ENCODE results near the gene TRAM2. TPM values are rescaled to one million over a fixed set of nuclear protein-coding genes. Genes with fewer than 3 reads are reported as not detected.

The TRAM2 gene, protein sequence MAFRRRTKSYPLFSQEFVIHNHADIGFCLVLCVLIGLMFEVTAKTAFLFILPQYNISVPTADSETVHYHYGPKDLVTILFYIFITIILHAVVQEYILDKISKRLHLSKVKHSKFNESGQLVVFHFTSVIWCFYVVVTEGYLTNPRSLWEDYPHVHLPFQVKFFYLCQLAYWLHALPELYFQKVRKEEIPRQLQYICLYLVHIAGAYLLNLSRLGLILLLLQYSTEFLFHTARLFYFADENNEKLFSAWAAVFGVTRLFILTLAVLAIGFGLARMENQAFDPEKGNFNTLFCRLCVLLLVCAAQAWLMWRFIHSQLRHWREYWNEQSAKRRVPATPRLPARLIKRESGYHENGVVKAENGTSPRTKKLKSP
- 4.7 TPM in 2 replicates for total RNA-seq

DNA sequence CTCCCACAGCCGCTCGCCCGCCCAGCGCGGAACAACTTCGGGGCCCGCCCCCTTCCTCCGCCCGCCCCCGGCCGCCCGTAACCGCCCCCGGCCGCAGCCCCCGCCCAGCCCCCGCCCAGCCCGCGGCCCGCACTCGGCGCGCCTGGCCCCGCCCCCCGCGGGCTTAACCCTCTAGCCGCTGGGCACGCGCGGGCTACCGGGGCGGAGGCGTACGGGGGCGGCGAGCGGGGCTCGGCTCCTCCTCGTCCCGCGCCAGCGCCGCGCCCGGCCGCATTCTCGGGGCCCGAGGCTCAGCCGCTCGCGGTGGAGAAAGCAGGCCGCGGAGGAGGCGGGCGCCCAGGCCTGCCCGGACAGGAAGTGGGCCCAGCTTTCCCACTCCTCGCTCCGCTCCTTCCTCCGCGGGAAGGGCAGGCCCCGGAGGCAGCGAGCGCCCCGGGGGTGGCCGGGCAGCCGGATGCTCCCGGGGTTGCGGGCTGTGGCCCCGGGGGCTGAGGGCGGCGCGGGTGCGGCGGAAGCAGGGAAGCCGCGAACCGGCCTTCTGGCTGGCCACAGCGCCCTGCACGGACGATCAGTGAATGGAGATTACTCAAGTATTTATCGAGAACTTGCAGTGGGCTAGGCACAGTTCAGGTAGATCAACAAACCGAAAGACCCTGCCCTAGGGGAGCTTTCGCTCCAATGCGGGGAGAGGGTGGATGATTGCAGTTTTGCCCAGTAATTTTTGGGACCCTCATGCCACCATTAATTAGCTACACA is at the start of gene TRAM2:
TSS of gene TRAM2 (minus strand) at position 39 of the 756 bp plus-strand sequence. CDS start 145 bp downstream, outside the sequence.
- no peaks in the 10 kb centered on the region for H3K9me3 Mint-ChIP-seq
- peak within 1 kb of the TSS; percentile 77 for H3K27ac Mint-ChIP-seq
- DNase-seq (ENCODE audit: low spot score) = peak; percentile 70
- H3K36me3 Mint-ChIP-seq (ENCODE audit: low read depth) = peaks cover 4% of the 10 kb centered on the region
- peaks cover 2% of the 10 kb centered on the region for H3K27me3 Mint-ChIP-seq (ENCODE audit: low read depth)
- peak within 1 kb of the TSS; percentile 85 for H3K4me3 Mint-ChIP-seq (ENCODE audit: low read depth)
- H3K4me1 Mint-ChIP-seq (ENCODE audit: low read depth) = peaks cover 37% of the 10 kb centered on the region
- intact Hi-C loops (cut with micrococcal nuclease) = loop anchor here (2.0 to 10.0 kb wide), 5 partner anchors 58 to 412 kb away; partner anchors contain the start of gene MCM3

- no peak overlapping the region for H3K27ac Mint-ChIP-seq
- H3K27me3 Mint-ChIP-seq (ENCODE audit: low read depth) = peaks cover 18% of the 10 kb centered on the region
- no peak overlapping the region for H3K4me3 Mint-ChIP-seq (ENCODE audit: low read depth)
- H3K36me3 Mint-ChIP-seq (ENCODE audit: low read depth) = no peaks in the 10 kb centered on the region
- DNase-seq (ENCODE audit: low spot score) = no peak
- H3K4me1 Mint-ChIP-seq (ENCODE audit: low read depth) = no peaks in the 10 kb centered on the region
- intact Hi-C loops (cut with micrococcal nuclease) = no loop called here
- no peaks in the 10 kb centered on the region for H3K9me3 Mint-ChIP-seq
Measured at GRCh38 chr6:52622810-52623209, 46.0 kb upstream of the TRAM2 start.

- DNase-seq (ENCODE audit: low spot score) = no peak
- H3K36me3 Mint-ChIP-seq (ENCODE audit: low read depth) = no peaks in the 10 kb centered on the region
- no peaks in the 10 kb centered on the region for H3K4me1 Mint-ChIP-seq (ENCODE audit: low read depth)
- H3K27ac Mint-ChIP-seq = no peak overlapping the region
- no peak overlapping the region for H3K4me3 Mint-ChIP-seq (ENCODE audit: low read depth)
- H3K9me3 Mint-ChIP-seq = no peaks in the 10 kb centered on the region
- peaks cover 21% of the 10 kb centered on the region for H3K27me3 Mint-ChIP-seq (ENCODE audit: low read depth)
- intact Hi-C loops (cut with micrococcal nuclease) = no loop called here
Measured at GRCh38 chr6:52621631-52622030, 44.8 kb upstream of the TRAM2 start.

- intact Hi-C loops (cut with micrococcal nuclease) = no loop called here
- Mint-ChIP-seq H3K4me1 (ENCODE audit: low read depth) (no peaks in the 10 kb centered on the region), H3K4me3 (ENCODE audit: low read depth) (no peak overlapping the region), H3K9me3 (no peaks in the 10 kb centered on the region), H3K27me3 (ENCODE audit: low read depth) (peaks cover 17% of the 10 kb centered on the region), H3K27ac (no peak overlapping the region), H3K36me3 (ENCODE audit: low read depth) (no peaks in the 10 kb centered on the region)
- DNase-seq (ENCODE audit: low spot score) = no peak
Measured at GRCh38 chr6:52620906-52621190, 44.0 kb upstream of the TRAM2 start.

GRCh38 chr6:52620055-52620905 is 43.4 kb upstream of the TRAM2 start:
- intact Hi-C loops (cut with micrococcal nuclease) = no loop called here
- no peaks in the 10 kb centered on the region for H3K4me1 Mint-ChIP-seq (ENCODE audit: low read depth)
- no peak for DNase-seq (ENCODE audit: low spot score)
- H3K9me3 Mint-ChIP-seq = no peaks in the 10 kb centered on the region
- H3K27me3 Mint-ChIP-seq (ENCODE audit: low read depth) = peaks cover 16% of the 10 kb centered on the region
- H3K36me3 Mint-ChIP-seq (ENCODE audit: low read depth) = no peaks in the 10 kb centered on the region
- H3K27ac Mint-ChIP-seq = no peak overlapping the region
- no peak overlapping the region for H3K4me3 Mint-ChIP-seq (ENCODE audit: low read depth)

- Mint-ChIP-seq H3K4me1 (ENCODE audit: low read depth) (no peaks in the 10 kb centered on the region), H3K4me3 (ENCODE audit: low read depth) (no peak overlapping the region), H3K36me3 (ENCODE audit: low read depth) (no peaks in the 10 kb centered on the region), H3K9me3 (no peaks in the 10 kb centered on the region), H3K27me3 (ENCODE audit: low read depth) (peaks cover 10% of the 10 kb centered on the region), H3K27ac (no peak overlapping the region)
- no peak for DNase-seq (ENCODE audit: low spot score)
- intact Hi-C loops (cut with micrococcal nuclease) = no loop called here
Measured at GRCh38 chr6:52617087-52617486, 40.2 kb upstream of the TRAM2 start.

- H3K4me1 Mint-ChIP-seq (ENCODE audit: low read depth) = no peaks in the 10 kb centered on the region
- no peaks in the 10 kb centered on the region for H3K36me3 Mint-ChIP-seq (ENCODE audit: low read depth)
- no peak overlapping the region for H3K4me3 Mint-ChIP-seq (ENCODE audit: low read depth)
- H3K27me3 Mint-ChIP-seq (ENCODE audit: low read depth) = peaks cover 10% of the 10 kb centered on the region
- no peak for DNase-seq (ENCODE audit: low spot score)
- H3K27ac Mint-ChIP-seq = no peak overlapping the region
- no peaks in the 10 kb centered on the region for H3K9me3 Mint-ChIP-seq
- intact Hi-C loops (cut with micrococcal nuclease) = no loop called here
Measured at GRCh38 chr6:52616059-52616690, 39.3 kb upstream of the TRAM2 start.

DNA sequence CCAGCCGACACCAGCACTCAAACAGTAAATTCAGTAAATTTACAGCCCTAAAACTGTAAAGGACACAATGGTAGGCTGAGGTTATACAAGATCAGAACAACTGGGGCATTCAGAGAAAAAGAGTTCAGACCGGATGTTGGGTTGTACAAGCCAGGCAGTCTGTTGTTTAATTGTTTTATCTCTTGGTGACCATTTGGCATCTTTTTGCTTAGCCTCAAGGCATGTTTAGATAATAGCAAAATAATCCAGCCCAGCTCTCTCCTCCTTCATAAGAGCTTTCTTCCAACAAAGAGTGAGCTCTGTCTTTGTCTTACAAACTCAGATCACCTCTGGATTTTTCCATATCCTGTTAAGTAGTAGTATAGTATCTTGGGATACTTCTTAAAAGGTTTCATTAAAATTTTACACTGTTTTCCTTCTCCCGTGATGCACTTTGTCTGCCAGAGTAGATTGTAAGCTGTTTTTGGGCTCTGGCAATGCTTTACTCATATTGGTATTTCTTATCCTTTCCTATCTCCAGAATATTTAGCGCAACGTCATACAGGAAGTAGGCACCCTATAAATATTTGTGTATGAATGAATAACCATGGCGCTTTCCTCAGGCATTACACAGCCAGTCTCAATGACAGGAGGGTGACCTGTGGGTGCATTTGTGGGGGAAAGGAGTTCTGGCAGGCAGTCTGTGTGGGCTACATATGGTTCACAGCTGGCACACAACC is 35.6 kb upstream of the TRAM2 start:
- intact Hi-C loops (cut with micrococcal nuclease) = no loop called here
- peaks cover 13% of the 10 kb centered on the region for H3K9me3 Mint-ChIP-seq
- no peaks in the 10 kb centered on the region for H3K4me1 Mint-ChIP-seq (ENCODE audit: low read depth)
- peaks cover 18% of the 10 kb centered on the region for H3K27me3 Mint-ChIP-seq (ENCODE audit: low read depth)
- no peak overlapping the region for H3K4me3 Mint-ChIP-seq (ENCODE audit: low read depth)
- no peak overlapping the region for H3K27ac Mint-ChIP-seq
- H3K36me3 Mint-ChIP-seq (ENCODE audit: low read depth) = no peaks in the 10 kb centered on the region
- no peak for DNase-seq (ENCODE audit: low spot score)

DNA sequence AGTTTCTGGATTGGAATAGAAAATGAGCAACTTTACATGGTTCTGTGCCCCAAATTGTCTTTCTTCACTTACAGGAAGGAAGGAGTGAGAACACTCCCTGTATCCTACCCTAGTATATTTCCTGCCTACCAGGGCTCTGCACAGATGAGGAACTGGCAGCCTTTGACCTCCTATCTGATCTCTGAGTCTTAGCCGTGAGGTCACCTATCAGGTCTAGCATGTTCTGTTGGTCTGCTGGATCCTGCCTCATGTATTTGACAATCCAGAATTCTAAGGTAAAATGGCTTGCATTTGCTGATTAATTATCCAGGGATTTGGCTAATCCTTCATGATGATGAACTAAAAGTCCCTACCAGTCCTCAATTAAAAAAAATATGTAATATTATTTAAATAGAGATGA is 35.0 kb upstream of the TRAM2 start:
- H3K27me3 Mint-ChIP-seq (ENCODE audit: low read depth) = peaks cover 16% of the 10 kb centered on the region
- DNase-seq (ENCODE audit: low spot score) = no peak
- H3K36me3 Mint-ChIP-seq (ENCODE audit: low read depth) = no peaks in the 10 kb centered on the region
- H3K4me3 Mint-ChIP-seq (ENCODE audit: low read depth) = no peak overlapping the region
- no peaks in the 10 kb centered on the region for H3K4me1 Mint-ChIP-seq (ENCODE audit: low read depth)
- H3K27ac Mint-ChIP-seq = no peak overlapping the region
- intact Hi-C loops (cut with micrococcal nuclease) = no loop called here
- peaks cover 13% of the 10 kb centered on the region for H3K9me3 Mint-ChIP-seq

DNA sequence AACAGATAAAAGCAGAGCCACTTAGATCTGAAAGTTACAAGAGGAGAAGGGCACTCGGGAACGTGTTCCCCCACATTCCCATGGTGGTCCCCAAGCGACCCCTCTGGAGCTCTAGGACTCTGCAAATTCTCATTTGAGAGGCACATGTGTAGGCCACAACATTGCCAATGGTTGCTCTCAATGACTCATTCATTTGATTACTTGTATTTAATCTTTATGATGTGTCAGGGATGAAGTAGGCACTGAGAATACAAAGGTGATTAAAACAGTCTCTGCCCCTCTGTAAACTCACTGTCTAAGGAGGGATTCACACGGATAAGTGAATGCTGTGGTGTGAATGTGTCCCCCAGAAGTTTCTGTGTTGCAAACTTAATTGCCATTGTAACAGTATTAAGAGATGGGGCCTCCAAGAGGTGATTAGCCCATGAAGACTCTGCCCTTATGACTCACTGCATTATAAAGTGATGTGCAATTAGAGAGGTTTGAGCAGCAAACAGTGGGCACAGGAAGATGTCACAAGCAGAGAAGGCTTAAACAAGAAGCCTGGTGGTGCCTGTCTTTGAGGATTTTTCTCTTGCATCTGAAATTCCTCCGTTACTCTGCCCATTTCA is 34.0 kb upstream of the TRAM2 start:
- H3K4me1 Mint-ChIP-seq (ENCODE audit: low read depth) = no peaks in the 10 kb centered on the region
- no peak overlapping the region for H3K4me3 Mint-ChIP-seq (ENCODE audit: low read depth)
- intact Hi-C loops (cut with micrococcal nuclease) = no loop called here
- H3K36me3 Mint-ChIP-seq (ENCODE audit: low read depth) = no peaks in the 10 kb centered on the region
- peaks cover 16% of the 10 kb centered on the region for H3K27me3 Mint-ChIP-seq (ENCODE audit: low read depth)
- no peak overlapping the region for H3K27ac Mint-ChIP-seq
- no peak for DNase-seq (ENCODE audit: low spot score)
- H3K9me3 Mint-ChIP-seq = peaks cover 13% of the 10 kb centered on the region

DNA sequence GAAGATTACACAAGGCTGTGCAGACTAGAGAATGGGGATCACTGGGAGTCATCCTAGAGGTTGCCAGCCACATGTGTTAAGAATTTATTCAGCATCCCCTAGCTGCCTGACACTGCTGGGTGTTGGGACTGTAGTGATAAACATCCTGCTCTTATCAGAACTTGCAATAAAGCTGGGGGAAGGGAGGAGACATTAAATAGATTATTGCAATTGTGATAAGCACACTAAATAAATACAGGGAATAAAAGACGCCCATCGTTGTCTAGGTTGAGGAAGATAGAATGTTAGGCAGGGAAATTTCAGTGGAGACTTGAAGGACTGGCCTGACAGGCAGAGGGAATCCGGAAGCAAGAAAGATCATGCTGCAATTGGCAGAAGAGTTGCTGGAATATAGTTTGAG is 33.2 kb upstream of the TRAM2 start:
- intact Hi-C loops (cut with micrococcal nuclease) = no loop called here
- H3K27me3 Mint-ChIP-seq (ENCODE audit: low read depth) = peaks cover 16% of the 10 kb centered on the region
- H3K4me3 Mint-ChIP-seq (ENCODE audit: low read depth) = no peak overlapping the region
- H3K36me3 Mint-ChIP-seq (ENCODE audit: low read depth) = no peaks in the 10 kb centered on the region
- no peaks in the 10 kb centered on the region for H3K4me1 Mint-ChIP-seq (ENCODE audit: low read depth)
- DNase-seq (ENCODE audit: low spot score) = no peak
- H3K9me3 Mint-ChIP-seq = peaks cover 13% of the 10 kb centered on the region
- no peak overlapping the region for H3K27ac Mint-ChIP-seq

Data from activated T-helper 2 cell treated with anti-CD3 and anti-CD28 coated beads, Interferon-gamma antibody, Interleukin-2, Interleukin-4, amounts not matched to agents 10 μg/mL and 5 μg/mL and 100 μg/mL, durations not matched to agents 14 hours and 24 hours and 36 hours (primary cell).